ENCODE results near the gene SIRPB1. TPM values are rescaled to one million over a fixed set of nuclear protein-coding genes. Genes with fewer than 3 reads are reported as not detected.

Gene SIRPB1
- total RNA-seq, 1 experiment from 2014 or later, result not detected

GRCh38 chr20:1628621-1629020, 8.8 kb upstream of the SIRPB1 start:
- Histone ChIP-seq H3K4me1 (ENCODE audit: insufficient read depth, low read length, poor library complexity, severe bottlenecking) (no peaks in the 10 kb centered on the region), H3K27ac (ENCODE audit: low read depth, low read length, poor library complexity, severe bottlenecking) (no peak overlapping the region), H3K36me3 (ENCODE audit: insufficient read depth, low read length, poor library complexity, severe bottlenecking) (no peaks in the 10 kb centered on the region), H3K9me3 (ENCODE audit: low read depth, low read length, poor library complexity, severe bottlenecking) (no peaks in the 10 kb centered on the region), H3K27me3 (replicated peaks; ENCODE audit: insufficient read depth, low read depth, low read length, poor library complexity) (peaks cover 15% of the 10 kb centered on the region), H3K4me3 (ENCODE audit: low read depth, low read length, poor library complexity, severe bottlenecking) (no peak overlapping the region)
- TF ChIP-seq EZH2 (IDR thresholded peaks at IDR 0.05; ENCODE audit: borderline replicate concordance, low read depth, low read length, poor library complexity, severe bottlenecking) (no peak), CTCF (conservative IDR thresholded peaks at IDR 0.05; ENCODE audit: low read depth, low read length) (no peak)
- intact Hi-C loops (cut with micrococcal nuclease; ENCODE audit: unreplicated experiment), result no loop called here
- DNase-seq (ENCODE audit: low spot score), result no peak
- ChIA-PET CTCF (no interaction called here), POLR2A (ENCODE audit: low non-redundant PET) (no interaction called here)
- BruUV-seq (replicated peaks), result no TSS peak

GRCh38 chr20:1627200-1627550, 7.4 kb upstream of the SIRPB1 start:
- ChIA-PET CTCF (no interaction called here), POLR2A (ENCODE audit: low non-redundant PET) (interaction anchor here (0.7 kb wide), 1 partner anchor 380 kb away, joined by 3 read pairs; no protein-coding TSS in a partner anchor)
- intact Hi-C loops (cut with micrococcal nuclease; ENCODE audit: unreplicated experiment), result no loop called here
- no peaks in the 10 kb centered on the region for H3K9me3 ChIP-seq (ENCODE audit: low read depth, low read length, poor library complexity, severe bottlenecking)
- TF ChIP-seq CTCF (conservative IDR thresholded peaks at IDR 0.05; ENCODE audit: low read depth, low read length) (no peak), EZH2 (IDR thresholded peaks at IDR 0.05; ENCODE audit: borderline replicate concordance, low read depth, low read length, poor library complexity, severe bottlenecking) (no peak)
- no peak overlapping the region for H3K27ac ChIP-seq (ENCODE audit: low read depth, low read length, poor library complexity, severe bottlenecking)
- DNase-seq (ENCODE audit: low spot score), result no peak
- H3K27me3 ChIP-seq (replicated peaks; ENCODE audit: insufficient read depth, low read depth, low read length, poor library complexity), result peaks cover 15% of the 10 kb centered on the region
- no peaks in the 10 kb centered on the region for H3K4me1 ChIP-seq (ENCODE audit: insufficient read depth, low read length, poor library complexity, severe bottlenecking)
- no peak overlapping the region for H3K4me3 ChIP-seq (ENCODE audit: low read depth, low read length, poor library complexity, severe bottlenecking)
- H3K36me3 ChIP-seq (ENCODE audit: insufficient read depth, low read length, poor library complexity, severe bottlenecking), result no peaks in the 10 kb centered on the region
- BruUV-seq (replicated peaks), result no TSS peak

- BruUV-seq (replicated peaks), result no TSS peak
- Histone ChIP-seq H3K4me1 (ENCODE audit: insufficient read depth, low read length, poor library complexity, severe bottlenecking) (no peaks in the 10 kb centered on the region), H3K27ac (ENCODE audit: low read depth, low read length, poor library complexity, severe bottlenecking) (no peak overlapping the region), H3K9me3 (ENCODE audit: low read depth, low read length, poor library complexity, severe bottlenecking) (no peaks in the 10 kb centered on the region), H3K27me3 (replicated peaks; ENCODE audit: insufficient read depth, low read depth, low read length, poor library complexity) (peaks cover 15% of the 10 kb centered on the region), H3K36me3 (ENCODE audit: insufficient read depth, low read length, poor library complexity, severe bottlenecking) (no peaks in the 10 kb centered on the region), H3K4me3 (ENCODE audit: low read depth, low read length, poor library complexity, severe bottlenecking) (no peak overlapping the region)
- intact Hi-C loops (cut with micrococcal nuclease; ENCODE audit: unreplicated experiment), result no loop called here
- no peak for DNase-seq (ENCODE audit: low spot score)
- ChIA-PET POLR2A (ENCODE audit: low non-redundant PET) (interaction anchor here (0.7 kb wide), 1 partner anchor 380 kb away, joined by 3 read pairs; no protein-coding TSS in a partner anchor), CTCF (no interaction called here)
- TF ChIP-seq EZH2 (IDR thresholded peaks at IDR 0.05; ENCODE audit: borderline replicate concordance, low read depth, low read length, poor library complexity, severe bottlenecking) (no peak), CTCF (conservative IDR thresholded peaks at IDR 0.05; ENCODE audit: low read depth, low read length) (no peak)
Measured at GRCh38 chr20:1626528-1627199, 6.9 kb upstream of the SIRPB1 start.

Measured in A673 (cell line).